Testis (tissue), 3 donors: Measurements from ENCODE around the gene OSBP. TPM values are rescaled to one million over a fixed set of nuclear protein-coding genes. Genes with fewer than 3 reads are reported as not detected.
A peak's percentile ranks its signal among the peaks of the same experiment; 100 is the strongest.

Experiments
- DNase-seq: peaks from one replicate; pipeline ENCODE4 v3.0.0-alpha.2; 2019
- H3K27ac ChIP-seq, 2 donors: fragments of 200-600 bp; sonication (generic); one replicate each; pipeline ENCODE4 v1.5.1; 2019
- H3K27me3 ChIP-seq: fragments of 200-600 bp; sonication (generic); one replicate; pipeline ENCODE4 v1.5.1; 2019
- H3K36me3 ChIP-seq: fragments of 200-600 bp; sonication (generic); one replicate; pipeline ENCODE4 v1.5.1; 2017; ENCODE audit warnings: low read depth; ENCODE audit errors: missing control alignments
- H3K4me1 ChIP-seq: fragments of 200-600 bp; sonication (generic); one replicate; pipeline ENCODE4 v1.5.1; 2019
- H3K4me3 ChIP-seq, 2 donors: fragments of 200-600 bp; sonication (generic); one replicate each; pipeline ENCODE4 v1.5.1; 2017 to 2019
- H3K9me3 ChIP-seq: fragments of 200-600 bp; sonication (generic); one replicate; pipeline ENCODE4 v1.5.1; 2017
- CTCF ChIP-seq, 3 experiments: fragments of 450-650 bp in 2 of 3; fragments of 200-600 bp in 1 of 3; sonication (generic) in 1 of 3; IDR thresholded peaks; one replicate each; pipeline ENCODE4 v1.5.1; 2016 to 2019; ENCODE audit warnings: antibody characterized with exemption in 3 of 3, mild to moderate bottlenecking in 2 of 3, moderate library complexity in 1 of 3
- POLR2A ChIP-seq: fragments of 450-650 bp; IDR thresholded peaks from one replicate; pipeline ENCODE4 v1.6.1; 2017; ENCODE audit warnings: antibody characterized with exemption, mild to moderate bottlenecking, moderate library complexity
- WGBS, 2 donors: methylation state at CpG; one replicate each; pipeline ENCODE4 v1.1.5; 2018; 5-methylcytosine and 5-hydroxymethylcytosine counted together
- intact Hi-C: fragments of 100-400 bp; cut with DNase I; formaldehyde crosslinking; loops from one replicate; pipeline ENCODE4 v1.15.1; 2023; ENCODE audit warnings: low total_unique reads
- microRNA-seq, 2 donors: library from miRNA; unstranded; fragments of <30 nt; microRNA quantifications; one replicate each; pipeline ENCODE4, GENCODE V29; 2016; ENCODE audit warnings: borderline number of aligned reads in 2 of 2, borderline replicate concordance in 1 of 2
- polyA plus RNA-seq: library from polyadenylated mRNA; stranded (reverse); fragments of 350-450 nt; fragmentation: Illumina TruSeq; extraction: RNeasy Lipid Tissue Mini Kit (QIAGEN cat#74804); gene quantifications from one replicate; pipeline ENCODE4 v1.2.3, GENCODE V29; 2014; ENCODE audit warnings: low read depth, low replicate concordance; ENCODE audit not compliant: insufficient read depth
- small RNA-seq, 2 donors: library from RNA; depleted of rRNA; stranded (forward); fragments of <200 nt; gene quantifications; one replicate each; pipeline ENCODE3, GENCODE V24; 2016
- total RNA-seq, 2 donors: library from RNA; depleted of rRNA; stranded (reverse); fragments of >200 nt; gene quantifications; one replicate each; pipeline ENCODE4 v1.2.3, GENCODE V29; 2016

OSBP gene
- total and polyA plus RNA-seq, 3 donors from 2014 or later: 45.0 to 63.1 (median 49.2) TPM

GRCh38 chr11:59542142-59542810 is 73.3 kb downstream of the OSBP start:
- TF ChIP-seq CTCF (IDR thresholded peaks at IDR 0.05) (no peak), POLR2A (no peak)
- 55 to 65% methylated on average over 3 of the region's 3 CpGs for WGBS, 2 donors
- H3K36me3 ChIP-seq: no peaks in the 10 kb centered on the region
- H3K27me3 ChIP-seq: no peaks in the 10 kb centered on the region
- H3K4me3 ChIP-seq: no peak overlapping the region
- DNase-seq: peak; percentile 41
- no peaks in the 10 kb centered on the region for H3K4me1 ChIP-seq
- intact Hi-C loops: no loop called here
- no peak overlapping the region for H3K27ac ChIP-seq
- H3K9me3 ChIP-seq: no peaks in the 10 kb centered on the region

- H3K36me3 ChIP-seq: no peaks in the 10 kb centered on the region
- H3K27ac ChIP-seq: no peak overlapping the region
- intact Hi-C loops: no loop called here
- H3K9me3 ChIP-seq: no peaks in the 10 kb centered on the region
- H3K27me3 ChIP-seq: no peaks in the 10 kb centered on the region
- no peak for TF ChIP-seq POLR2A
- TF ChIP-seq CTCF (IDR thresholded peaks at IDR 0.05): no peak
- no peak overlapping the region for H3K4me3 ChIP-seq
- 42 to 88% methylated on average over 1 of the region's 1 CpG for WGBS, 2 donors
- H3K4me1 ChIP-seq: no peaks in the 10 kb centered on the region
- no peak for DNase-seq
Measured at GRCh38 chr11:59534676-59535075, 80.9 kb downstream of the OSBP start.

- intact Hi-C loops: no loop called here
- H3K9me3 ChIP-seq: no peaks in the 10 kb centered on the region
- WGBS, 2 donors: 75 to 90% methylated on average over 2 of the region's 2 CpGs
- TF ChIP-seq POLR2A: no peak
- TF ChIP-seq CTCF (IDR thresholded peaks at IDR 0.05): no peak
- no peaks in the 10 kb centered on the region for H3K36me3 ChIP-seq
- no peak for DNase-seq
- H3K27ac ChIP-seq: no peak overlapping the region
- H3K27me3 ChIP-seq: no peaks in the 10 kb centered on the region
- H3K4me3 ChIP-seq: no peak overlapping the region
- no peaks in the 10 kb centered on the region for H3K4me1 ChIP-seq
Measured at GRCh38 chr11:59532620-59533019, 83.0 kb downstream of the OSBP start.

GRCh38 chr11:59528711-59529110 is 86.9 kb downstream of the OSBP start:
- H3K4me3 ChIP-seq: no peak overlapping the region
- no peaks in the 10 kb centered on the region for H3K4me1 ChIP-seq
- H3K36me3 ChIP-seq: no peaks in the 10 kb centered on the region
- TF ChIP-seq POLR2A (no peak), CTCF (IDR thresholded peaks at IDR 0.05) (no peak)
- 30 to 46% methylated on average over 7 of the region's 7 CpGs for WGBS, 2 donors
- intact Hi-C loops: no loop called here
- no peaks in the 10 kb centered on the region for H3K27me3 ChIP-seq
- H3K27ac ChIP-seq: no peak overlapping the region
- H3K9me3 ChIP-seq: no peaks in the 10 kb centered on the region
- no peak for DNase-seq

Small RNA genes lying within 50 kb of the gene (microRNA-seq; reads per million reads assigned to microRNA genes)
- gene MIR3162: 0 to 1.4 reads per million in 2 donors

Small RNA genes lying within 50 kb of the gene (small RNA-seq; reads per million reads assigned to genes)
- 0 reads per million in 2 donors for gene MIR3162

Other genes with a start within 250 kb of the OSBP start
- under 1 TPM; 0.06 to 0.08 TPM for gene OR5A2, start 189.4 kb downstream of the OSBP start, total RNA-seq
- gene OR5A2, start 189.4 kb downstream of the OSBP start, polyA plus RNA-seq: not detected
- 1 to 10 TPM in 1 of 2 donors, under 1 TPM in 1; 0.24 to 1.3 TPM for gene OR5A1, start 179.3 kb downstream of the OSBP start, total RNA-seq
- 0.21 TPM for gene OR5A1, start 179.3 kb downstream of the OSBP start, polyA plus RNA-seq
- gene OR4D6, start 158.8 kb downstream of the OSBP start, total RNA-seq: not detected
- not detected for gene OR4D6, start 158.8 kb downstream of the OSBP start, polyA plus RNA-seq
- gene OR4D10, start 142.5 kb downstream of the OSBP start, total RNA-seq: under 1 TPM in 1 of 2 donors, not detected in 1; 0.24 TPM
- gene OR4D10, start 142.5 kb downstream of the OSBP start, polyA plus RNA-seq: not detected
- gene OR4D11, start 112.2 kb downstream of the OSBP start, total RNA-seq: not detected
- not detected for gene OR4D11, start 112.2 kb downstream of the OSBP start, polyA plus RNA-seq
- not detected for gene OR4D9, start 104.2 kb downstream of the OSBP start, total RNA-seq
- gene OR4D9, start 104.2 kb downstream of the OSBP start, polyA plus RNA-seq: not detected
- gene PATL1, start 53.3 kb upstream of the OSBP start, total RNA-seq: 10 to 100 TPM; 22.5 to 24.0 TPM
- gene PATL1, start 53.3 kb upstream of the OSBP start, polyA plus RNA-seq: 25.4 TPM
- gene OR10V1, start 98.1 kb upstream of the OSBP start, total RNA-seq: under 1 TPM in 1 of 2 donors, not detected in 1; 0.39 TPM
- not detected for gene OR10V1, start 98.1 kb upstream of the OSBP start, polyA plus RNA-seq
- 100 to 1,000 TPM in 1 of 2 donors, 10 to 100 TPM in 1; 94.3 to 103 TPM for gene STX3, start 139.6 kb upstream of the OSBP start, total RNA-seq
- gene STX3, start 139.6 kb upstream of the OSBP start, polyA plus RNA-seq: 25.3 TPM
- 100 to 1,000 TPM in 1 of 2 donors, 10 to 100 TPM in 1; 87.9 to 103 TPM for gene MRPL16, start 195.0 kb upstream of the OSBP start, total RNA-seq
- 65.8 TPM for gene MRPL16, start 195.0 kb upstream of the OSBP start, polyA plus RNA-seq
- under 1 TPM in 1 of 2 donors, not detected in 1; 0.37 TPM for gene CBLIF, start 229.7 kb upstream of the OSBP start, total RNA-seq
- gene CBLIF, start 229.7 kb upstream of the OSBP start, polyA plus RNA-seq: 0.54 TPM